K562 treated with DMSO at 1 percent for 12 hours (cell line): Measurements from ENCODE around the gene SUPT20HL1. TPM values are rescaled to one million over a fixed set of nuclear protein-coding genes. Genes with fewer than 3 reads are reported as not detected.

Source experiments
- total RNA-seq: library from RNA; unstranded; fragments of 300-600 nt; gene quantifications from 2 replicates; pipeline ENCODE4 v1.2.3, GENCODE V29; 2022; ENCODE audit not compliant: insufficient read depth

SUPT20HL1 gene
- total RNA-seq: not detected in 2 replicates

DNA sequence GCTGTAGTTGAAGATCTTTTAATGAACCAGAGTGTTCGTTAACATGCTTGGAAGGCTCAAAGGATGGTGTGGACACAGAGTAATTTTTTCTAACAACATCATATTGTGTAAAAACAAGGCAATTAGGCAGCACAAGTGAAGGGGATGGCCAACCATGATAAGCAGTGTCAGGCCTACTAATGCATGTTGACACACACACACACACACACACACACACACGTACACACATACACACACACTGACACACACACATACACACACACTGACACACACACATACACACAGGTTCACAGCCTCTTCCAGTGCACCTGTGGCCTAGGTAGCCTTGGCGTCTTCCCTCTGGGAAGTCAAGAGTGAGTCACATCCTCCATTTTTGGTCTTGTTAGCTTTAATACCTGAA is at the start of gene SUPT20HL1:
Gene SUPT20HL1 (plus strand): TSS at position 368 of the 400 bp plus-strand sequence. CDS start 2,122 bp downstream, outside the sequence.

DNA sequence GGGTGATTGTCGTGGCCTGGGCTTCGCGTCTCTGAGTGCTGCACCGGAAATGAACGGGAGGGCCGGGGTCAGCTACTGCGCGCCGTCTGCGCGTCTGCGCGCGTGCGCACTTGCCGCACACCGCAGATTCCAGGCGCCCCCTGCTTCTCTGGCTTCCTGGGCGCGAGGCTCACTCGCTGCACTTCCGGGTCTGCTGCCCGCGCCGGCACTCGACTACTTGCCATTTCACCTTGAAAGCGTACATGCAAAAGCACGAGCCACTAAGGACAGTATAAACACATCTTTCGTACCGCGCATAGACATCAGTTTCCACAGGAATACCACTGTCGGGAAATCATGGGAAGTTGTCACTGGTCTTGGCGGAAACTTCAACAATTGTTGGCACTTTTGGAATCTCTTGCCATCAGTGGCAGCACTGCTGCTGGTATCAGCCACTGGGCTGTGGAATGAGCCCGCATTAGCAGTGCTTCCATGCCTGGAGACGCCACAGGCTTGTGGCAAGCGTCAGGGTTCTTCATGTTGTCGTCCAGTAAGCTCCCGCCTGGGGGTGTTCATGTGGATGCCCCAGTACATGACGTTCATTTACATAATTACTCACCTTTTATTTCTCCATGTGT is 46.3 kb upstream of the SUPT20HL1 start, which contains the start of gene SUPT20HL2:
Gene SUPT20HL2 (minus strand): TSS at position 51 of the 617 bp plus-strand sequence. CDS start 754 bp downstream, outside the sequence.

Other genes with a start within 250 kb of the SUPT20HL1 start
- 2.1 and 20.8 TPM in 2 replicates for gene ZFX, start 210.9 kb upstream of the SUPT20HL1 start, total RNA-seq
- gene SUPT20HL2, start 46.6 kb upstream of the SUPT20HL1 start, total RNA-seq: not detected in 2 replicates
- 0.47 and 2.3 TPM in 2 replicates for gene PDK3, start 104.6 kb downstream of the SUPT20HL1 start, total RNA-seq